Breast epithelium (tissue), 3 donors: ENCODE measurements around the gene LCP2.

Source experiments
- POLR2A ChIP-seq: fragments of 450-650 bp; IDR thresholded peaks from one replicate; pipeline ENCODE4 v1.6.1; 2016; ENCODE audit warnings: antibody characterized with exemption, mild to moderate bottlenecking, moderate library complexity
- POLR2AphosphoS5 ChIP-seq, 3 donors: sonication (generic); formaldehyde crosslinking; IDR thresholded peaks; one replicate each; pipeline ENCODE4 v1.6.1; 2017; ENCODE audit warnings: antibody characterized with exemption in 3 of 3
- TF ChIP-seq, protein P1 (sequence below), 3 donors: fragments of 450-650 bp; IDR thresholded peaks; one replicate each; pipeline ENCODE4 v1.5.1; 2016 to 2017; ENCODE audit warnings: antibody characterized with exemption in 3 of 3, mild to moderate bottlenecking in 3 of 3, moderate library complexity in 3 of 3

DNA sequence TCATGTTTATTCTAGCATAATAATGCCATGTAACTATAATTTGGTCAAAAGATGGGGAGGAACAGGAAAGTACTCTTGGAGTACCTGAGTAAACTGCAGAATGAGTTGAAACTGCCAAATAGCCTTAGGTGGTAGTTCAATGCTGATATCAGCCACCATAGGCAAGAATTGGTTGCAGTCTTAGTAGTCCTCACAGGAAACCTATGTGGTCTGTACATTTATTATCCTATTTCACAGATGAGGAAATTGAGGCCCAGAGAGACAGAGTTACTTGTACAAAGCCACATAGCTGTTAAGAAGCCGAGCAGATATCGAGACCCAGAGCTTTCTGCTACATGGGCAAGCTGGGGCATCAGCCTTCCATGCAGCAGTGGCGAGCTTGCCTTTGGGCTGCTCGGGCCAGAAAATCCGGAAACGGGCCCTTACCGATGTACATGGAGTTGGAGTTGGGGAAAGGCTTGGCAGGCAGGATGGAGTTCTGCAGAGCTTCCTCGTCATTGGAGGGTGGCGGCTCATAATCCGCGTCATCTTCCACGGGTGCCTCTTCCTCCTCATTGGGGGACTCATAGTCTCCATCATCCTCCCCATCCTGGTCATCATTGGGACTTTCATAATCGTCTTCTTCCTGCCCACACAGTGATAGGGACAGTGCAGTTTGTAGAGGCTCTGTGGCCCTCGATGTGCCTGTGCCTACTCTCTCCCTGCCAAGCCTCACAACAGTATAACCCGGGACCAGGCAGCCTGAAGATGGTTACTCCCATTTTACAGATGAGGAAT lies 27.1 kb downstream of the LCP2 start:
- TF ChIP-seq, protein P1, sequence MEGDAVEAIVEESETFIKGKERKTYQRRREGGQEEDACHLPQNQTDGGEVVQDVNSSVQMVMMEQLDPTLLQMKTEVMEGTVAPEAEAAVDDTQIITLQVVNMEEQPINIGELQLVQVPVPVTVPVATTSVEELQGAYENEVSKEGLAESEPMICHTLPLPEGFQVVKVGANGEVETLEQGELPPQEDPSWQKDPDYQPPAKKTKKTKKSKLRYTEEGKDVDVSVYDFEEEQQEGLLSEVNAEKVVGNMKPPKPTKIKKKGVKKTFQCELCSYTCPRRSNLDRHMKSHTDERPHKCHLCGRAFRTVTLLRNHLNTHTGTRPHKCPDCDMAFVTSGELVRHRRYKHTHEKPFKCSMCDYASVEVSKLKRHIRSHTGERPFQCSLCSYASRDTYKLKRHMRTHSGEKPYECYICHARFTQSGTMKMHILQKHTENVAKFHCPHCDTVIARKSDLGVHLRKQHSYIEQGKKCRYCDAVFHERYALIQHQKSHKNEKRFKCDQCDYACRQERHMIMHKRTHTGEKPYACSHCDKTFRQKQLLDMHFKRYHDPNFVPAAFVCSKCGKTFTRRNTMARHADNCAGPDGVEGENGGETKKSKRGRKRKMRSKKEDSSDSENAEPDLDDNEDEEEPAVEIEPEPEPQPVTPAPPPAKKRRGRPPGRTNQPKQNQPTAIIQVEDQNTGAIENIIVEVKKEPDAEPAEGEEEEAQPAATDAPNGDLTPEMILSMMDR (IDR thresholded peaks at IDR 0.05): no peak
- TF ChIP-seq POLR2AphosphoS5 (IDR thresholded peaks at IDR 0.05) (no peak), POLR2A (no peak)
